ENCODE measurements around the gene DDIT3.

DDIT3 gene

DNA sequence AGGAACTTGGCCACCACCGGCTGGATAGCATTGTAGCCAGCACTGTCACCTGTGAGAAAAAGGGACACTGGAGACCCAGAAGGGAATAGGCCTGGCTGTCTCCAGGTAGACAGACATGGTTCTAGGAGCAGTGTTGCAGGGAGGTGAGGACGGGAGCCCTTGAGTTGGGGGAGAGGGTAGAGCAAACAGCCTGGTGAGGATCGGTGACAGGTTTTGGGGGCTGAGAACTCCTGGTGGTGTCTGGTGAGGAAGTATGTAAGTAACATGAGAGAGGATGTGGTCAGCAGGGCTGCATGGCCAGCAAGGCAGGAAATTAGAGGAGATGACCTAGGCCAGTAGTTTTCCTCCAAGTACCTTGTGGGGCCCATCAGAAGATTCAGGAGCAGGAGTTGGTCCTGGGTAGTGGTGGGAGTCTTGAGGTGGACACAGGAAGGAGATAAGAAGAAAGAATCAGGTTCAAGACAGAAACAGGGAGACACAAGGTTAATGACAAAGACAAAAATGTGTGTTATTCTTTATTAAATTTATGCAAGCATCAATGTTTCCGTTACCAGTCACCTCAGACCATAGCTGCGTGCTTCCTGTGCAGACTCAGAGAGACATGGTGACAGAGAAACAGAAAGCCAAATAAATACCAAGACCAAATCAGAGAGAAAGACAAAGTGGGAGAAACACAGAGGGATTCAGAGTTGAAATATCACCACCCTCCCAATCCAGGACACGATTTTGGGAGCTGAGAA lies 40.8 kb downstream of the DDIT3 start, which contains the start of gene ARHGAP9:
Gene ARHGAP9 (minus strand): TSS at position 491 of the 740 bp plus-strand sequence. CDS start 460 bp downstream, at position 31.
- DNase-seq, result no peak

DNA sequence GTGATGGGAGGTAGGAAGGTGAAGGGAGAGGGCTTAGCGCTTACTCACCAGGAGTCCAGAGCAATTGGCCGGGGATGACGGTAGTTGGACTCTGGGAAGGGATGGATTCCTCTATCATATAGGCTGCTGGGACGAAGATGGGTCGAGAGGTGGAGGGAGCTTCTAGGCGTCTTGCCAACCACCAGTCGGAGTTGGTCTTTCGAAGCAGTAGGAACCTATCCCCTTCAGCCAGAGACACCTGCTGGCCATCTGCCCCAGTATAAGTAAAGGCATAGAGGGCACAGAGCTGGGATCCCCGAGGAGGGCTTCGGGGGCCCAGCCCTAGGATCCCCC lies 41.3 kb downstream of the DDIT3 start:
- no peak for DNase-seq

DNA sequence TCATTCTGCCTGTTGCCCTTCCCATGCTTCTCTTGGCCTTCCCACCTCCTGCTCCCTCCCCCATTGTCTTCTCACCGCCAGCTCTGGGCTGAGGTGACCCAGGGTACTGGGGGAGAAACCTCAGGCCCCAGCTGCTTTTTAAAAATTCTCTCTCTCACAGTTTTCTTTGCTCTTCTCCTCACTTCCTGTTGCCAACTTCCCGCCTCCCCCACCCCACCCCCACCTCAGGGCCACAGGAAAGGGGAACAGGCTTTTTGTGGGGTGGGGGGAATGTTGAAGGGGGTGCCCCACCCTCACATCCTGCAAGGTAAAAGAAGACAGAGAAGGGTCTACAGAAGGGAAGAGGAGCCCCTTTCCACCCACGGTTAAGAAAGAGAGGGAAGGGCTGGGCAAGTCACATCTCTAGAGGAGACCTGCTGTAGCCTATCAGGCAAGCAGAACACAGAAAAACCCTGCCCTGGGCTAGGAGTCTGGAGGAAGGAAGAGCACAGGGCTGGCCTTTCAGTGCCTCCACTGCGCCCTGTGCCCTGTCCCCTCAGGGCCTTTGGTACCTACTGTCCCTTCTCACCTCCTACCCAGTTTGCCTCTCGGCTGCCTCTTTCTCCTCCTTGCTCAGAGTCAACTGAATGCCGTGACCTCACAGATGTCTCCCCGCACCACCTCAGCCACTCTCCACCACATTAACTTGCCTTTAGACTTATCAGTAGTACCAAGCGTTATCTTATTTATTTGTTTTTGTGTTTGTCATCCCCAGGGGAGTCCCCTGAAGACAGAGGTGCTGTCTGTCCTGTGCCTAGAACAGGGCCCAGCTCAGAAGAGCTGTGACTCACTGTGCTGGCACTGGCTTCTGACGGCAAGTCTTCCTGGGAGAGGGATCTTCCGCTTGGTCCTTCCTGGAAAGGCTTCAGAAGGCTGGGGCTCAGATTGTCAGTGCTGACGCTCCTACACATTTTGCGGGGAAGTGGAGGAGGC lies 42.3 kb downstream of the DDIT3 start:
- no peak for DNase-seq

DNA sequence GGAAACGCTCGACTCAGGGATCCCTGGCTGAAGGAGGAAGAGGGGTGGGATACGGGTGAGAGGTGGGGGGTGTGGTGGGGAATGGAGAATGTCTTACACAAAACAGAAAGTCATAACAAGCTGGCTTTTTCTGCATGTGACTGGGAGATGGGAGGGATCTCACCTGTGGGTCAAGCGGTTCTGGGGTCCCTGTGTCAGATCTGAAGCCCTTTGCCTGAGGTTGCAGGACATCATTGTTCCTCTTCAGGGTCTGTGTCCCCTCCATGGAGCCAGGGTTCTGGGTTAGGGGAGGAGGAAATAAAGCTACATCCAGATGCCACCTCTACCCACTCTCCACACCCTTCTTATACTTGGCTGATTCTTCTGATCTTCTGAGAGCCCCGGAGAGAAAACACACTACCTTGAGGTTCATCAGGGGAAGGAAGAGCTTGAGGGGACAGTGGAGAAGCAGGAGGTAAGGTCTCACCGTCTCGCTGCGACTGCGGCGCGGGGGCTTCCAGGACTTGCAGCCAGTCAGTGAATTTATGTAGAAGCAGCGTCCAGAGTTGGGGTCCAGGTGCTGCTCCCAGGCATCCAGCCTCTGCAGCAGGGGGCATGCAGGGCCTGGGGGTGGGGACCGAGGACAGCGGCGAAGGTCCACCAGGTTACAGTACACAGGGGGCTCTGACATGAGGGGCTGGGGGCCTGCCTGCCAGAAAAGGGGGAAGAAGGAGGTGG lies 43.2 kb downstream of the DDIT3 start:
- no peak for DNase-seq

DNA sequence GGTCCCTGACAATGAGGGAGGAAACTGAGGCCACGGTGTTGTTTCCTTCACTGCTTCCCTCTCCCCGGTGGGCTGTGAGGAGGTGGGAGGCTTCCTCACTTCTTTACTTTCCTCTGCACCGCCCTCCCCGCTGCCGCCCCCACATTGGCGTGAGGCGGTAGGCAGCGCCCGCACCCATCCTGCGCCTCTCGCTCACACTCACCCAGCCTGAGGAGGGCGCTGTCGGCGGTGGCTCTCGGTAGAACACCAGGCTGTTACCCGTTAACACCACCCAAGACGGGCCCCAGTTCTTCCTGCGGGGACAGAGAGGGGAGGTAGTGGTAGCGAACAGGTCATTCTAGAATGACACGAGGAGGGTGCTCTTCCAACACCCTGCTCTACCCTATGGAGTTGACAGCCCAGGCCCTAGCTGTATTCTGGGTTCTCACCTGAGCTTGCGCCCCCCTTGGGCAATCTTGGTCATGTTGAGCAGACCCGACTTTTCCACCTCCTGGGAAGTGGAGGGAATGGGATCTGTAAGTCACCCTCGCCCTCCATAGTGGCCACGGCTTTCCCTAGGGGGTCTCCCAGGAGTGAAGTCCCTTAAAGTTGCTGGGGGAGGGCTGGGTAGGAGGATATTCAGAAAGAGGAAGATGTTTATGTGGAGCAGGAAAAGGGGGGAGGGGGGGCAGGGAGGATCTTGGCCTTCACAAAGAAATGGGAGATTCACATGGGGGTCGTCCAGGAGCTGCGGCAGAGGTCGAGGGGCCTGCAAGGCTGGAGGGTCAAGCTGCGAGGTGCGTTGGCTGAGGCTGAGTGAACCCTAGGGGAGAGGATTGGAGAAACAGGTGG lies 43.9 kb downstream of the DDIT3 start:
- no peak for DNase-seq

DNA sequence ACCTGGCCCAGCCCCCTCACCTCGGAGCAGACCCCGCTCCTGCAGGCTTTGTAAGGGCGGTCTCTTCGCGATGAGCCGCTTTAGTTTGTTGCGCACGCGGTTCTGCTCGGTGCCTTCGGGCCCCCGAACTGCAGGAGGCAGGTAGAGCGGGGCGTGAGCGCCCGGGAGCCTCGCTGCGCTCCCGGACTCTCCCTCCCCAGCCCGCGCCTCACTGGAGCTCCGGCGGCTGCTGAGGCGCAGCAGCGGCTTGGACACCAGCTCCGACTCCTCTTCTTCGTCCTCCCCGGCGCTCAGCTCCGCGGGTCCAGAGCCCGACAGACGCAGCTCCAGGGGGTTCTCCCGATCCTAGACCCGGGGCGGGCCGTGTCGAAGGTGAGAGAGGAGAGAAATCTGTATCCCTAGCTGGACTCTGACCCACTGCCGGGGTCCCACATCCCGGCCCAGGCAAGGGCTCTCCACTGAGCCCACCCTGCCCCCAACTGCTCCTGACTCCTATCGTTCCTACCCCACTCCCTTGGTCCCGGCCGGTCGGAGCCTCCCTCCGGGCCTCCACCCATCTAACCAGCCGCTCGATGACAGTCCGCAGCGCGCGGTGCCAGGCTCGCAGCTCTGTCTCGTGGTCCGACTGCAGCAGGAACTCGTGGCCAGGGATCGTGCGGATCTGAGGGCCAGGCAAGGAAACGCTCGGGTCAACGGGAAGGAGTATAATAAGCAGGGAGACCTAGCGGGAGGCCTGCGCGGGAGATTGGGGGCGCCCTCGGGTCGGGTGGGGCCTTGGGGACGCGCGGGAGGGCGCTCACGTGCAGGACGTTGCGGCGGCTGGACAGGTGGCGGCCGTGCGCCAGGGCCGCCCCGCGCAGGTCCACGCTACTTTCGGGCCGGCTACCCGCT lies 44.8 kb downstream of the DDIT3 start:
- DNase-seq, result no peak

DNA sequence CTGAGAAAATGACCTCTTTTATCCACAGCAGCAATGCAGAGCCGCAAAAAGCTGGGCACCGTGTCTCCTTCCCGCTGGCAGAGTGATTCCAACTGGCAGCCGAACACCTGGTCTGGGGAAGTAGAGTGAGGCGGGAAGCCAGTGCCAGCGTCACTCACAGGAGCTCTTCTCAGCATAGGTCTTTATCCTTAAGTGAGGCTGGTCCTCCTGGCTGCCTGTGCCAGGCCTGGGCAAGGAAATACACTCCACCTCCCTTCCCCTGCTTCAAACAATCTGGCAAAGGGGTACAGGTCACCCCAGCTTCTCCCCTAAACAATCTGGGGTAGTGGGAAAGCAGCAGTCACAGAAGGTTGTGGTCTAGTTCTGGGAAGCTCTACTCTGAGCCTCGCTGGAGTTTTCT lies 45.5 kb downstream of the DDIT3 start:
- DNase-seq, result no peak

DNA sequence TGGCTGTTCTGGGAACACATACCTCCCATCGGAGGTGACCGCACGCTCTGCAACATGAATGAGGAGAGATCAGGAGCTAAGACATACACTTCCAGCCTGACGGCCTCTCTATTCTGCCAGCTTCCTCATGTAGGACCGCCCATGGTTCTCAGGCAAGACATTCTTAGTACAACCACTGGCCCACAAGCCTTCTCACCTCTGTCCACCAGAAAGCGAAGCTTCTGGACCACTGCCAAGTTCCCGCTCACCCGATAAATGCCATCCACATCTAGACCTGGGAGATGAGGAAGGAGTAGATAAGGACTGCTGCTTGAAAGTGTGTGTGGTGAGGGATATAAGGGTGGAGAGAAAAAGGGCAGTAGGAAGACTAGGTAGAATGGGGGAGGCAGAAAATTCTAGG lies 45.9 kb downstream of the DDIT3 start:
- DNase-seq, result no peak

DNA sequence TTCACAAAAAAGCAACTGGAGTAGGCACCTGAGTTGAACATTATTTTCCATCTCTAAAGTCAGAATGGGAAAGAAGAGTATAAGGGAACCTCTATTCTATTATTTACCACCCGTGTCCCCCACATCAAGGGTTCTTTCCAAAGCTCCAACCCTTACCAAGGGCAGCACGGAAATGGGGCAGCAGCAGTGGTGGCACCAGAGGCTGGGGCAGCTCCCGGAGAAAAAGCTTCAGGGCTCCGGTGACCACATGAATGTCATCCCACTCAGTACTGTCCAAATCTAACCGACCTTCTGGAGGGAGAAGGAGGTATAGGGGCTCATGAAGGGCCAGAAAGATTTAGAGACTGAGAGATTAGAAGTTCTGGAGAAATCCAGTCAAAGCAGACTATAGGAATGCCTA lies 46.4 kb downstream of the DDIT3 start:
- DNase-seq, result no peak

DNA sequence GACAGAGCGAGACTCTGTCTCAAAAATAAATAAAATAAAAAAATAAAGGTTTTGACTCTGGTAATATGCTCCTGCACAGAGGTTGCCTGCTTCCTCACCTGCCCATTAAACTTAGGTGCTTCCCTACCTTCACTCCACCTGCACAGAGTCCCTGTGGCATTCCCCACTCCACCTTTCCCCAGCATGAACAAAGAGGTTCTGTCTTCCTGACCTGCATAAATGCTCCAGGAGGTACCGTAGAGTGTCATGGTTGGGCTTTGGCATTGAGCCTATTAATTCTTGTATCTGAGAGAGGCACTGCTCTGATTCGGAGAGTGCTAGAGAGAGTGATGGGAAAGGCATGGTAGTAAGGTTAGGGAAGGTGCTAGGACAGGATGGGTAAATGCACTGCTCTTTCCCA lies 46.9 kb downstream of the DDIT3 start:
- DNase-seq, result no peak

DNA sequence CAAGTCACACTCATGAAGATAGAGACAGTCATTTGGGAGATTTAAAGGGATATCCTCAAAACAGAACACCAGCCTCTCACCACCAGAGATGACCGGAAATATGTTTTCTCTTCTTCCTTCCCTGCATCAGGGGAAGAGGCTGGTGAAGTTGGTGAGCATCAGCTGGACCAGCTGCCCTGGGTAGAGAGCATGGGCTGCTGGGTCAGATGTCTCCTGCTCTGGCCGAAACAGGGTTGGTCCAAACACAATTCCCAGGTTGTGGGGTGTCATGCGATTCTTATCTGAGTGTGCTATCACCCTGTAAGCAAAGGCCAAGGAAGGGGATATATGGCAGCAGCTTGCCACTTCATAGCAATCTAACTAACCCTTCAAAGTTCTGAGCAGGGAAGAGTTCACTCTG lies 47.9 kb downstream of the DDIT3 start:
- DNase-seq, result no peak

DNA sequence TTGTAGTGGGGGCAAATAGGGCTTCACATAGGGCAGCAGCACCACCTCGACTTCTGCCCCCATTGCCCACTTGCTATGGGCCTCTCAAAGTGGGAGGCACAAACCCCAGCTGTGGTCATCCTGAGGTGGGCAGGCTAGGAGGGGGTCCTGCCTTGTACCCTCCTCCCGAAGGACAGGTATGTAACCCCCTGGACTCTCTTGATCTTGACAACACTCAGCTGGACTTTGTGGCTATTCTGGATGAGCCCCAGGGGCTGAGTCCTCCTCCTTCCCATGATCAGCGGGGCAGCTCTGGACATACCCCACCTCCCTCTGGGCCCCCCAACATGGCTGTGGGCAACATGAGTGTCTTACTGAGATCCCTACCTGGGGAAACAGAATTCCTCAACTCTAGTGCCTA lies 48.7 kb downstream of the DDIT3 start:
- DNase-seq, result no peak

DNA sequence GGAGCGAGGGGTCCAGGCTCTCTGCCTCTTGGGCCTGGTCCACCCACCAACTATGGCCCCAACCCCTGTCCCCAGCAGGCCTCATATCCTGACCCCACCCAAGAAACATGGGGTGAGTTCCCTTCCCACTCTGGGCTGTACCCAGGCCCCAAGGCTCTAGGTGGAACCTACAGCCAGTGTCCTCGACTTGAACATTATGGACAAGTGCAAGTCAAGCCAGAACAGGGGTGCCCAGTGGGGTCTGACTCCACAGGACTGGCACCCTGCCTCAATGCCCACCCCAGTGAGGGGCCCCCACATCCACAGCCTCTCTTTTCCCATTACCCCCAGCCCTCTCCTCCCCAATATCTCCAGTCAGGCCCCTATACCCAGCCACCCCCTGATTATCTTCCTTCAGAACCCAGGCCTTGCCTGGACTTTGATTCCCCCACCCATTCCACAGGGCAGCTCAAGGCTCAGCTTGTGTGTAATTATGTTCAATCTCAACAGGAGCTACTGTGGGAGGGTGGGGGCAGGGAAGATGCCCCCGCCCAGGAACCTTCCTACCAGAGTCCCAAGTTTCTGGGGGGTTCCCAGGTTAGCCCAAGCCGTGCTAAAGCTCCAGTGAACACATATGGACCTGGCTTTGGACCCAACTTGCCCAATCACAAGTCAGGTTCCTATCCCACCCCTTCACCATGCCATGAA lies 49.2 kb downstream of the DDIT3 start:
- DNase-seq, result no peak

DNA sequence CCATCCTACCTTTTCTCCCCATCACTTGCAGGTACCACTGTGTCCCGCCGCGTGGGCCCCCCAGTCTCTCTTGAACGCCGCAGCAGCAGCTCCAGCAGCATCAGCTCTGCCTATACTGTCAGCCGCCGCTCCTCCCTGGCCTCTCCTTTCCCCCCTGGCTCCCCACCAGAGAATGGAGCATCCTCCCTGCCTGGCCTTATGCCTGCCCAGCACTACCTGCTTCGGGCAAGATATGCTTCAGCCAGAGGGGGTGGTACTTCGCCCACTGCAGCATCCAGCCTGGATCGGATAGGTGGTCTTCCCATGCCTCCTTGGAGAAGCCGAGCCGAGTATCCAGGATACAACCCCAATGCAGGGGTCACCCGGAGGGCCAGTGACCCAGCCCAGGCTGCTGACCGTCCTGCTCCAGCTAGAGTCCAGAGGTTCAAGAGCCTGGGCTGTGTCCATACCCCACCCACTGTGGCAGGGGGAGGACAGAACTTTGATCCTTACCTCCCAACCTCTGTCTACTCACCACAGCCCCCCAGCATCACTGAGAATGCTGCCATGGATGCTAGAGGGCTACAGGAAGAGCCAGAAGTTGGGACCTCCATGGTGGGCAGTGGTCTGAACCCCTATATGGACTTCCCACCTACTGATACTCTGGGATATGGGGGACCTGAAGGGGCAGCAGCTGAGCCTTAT lies 49.9 kb downstream of the DDIT3 start:
- DNase-seq, result no peak

DNA sequence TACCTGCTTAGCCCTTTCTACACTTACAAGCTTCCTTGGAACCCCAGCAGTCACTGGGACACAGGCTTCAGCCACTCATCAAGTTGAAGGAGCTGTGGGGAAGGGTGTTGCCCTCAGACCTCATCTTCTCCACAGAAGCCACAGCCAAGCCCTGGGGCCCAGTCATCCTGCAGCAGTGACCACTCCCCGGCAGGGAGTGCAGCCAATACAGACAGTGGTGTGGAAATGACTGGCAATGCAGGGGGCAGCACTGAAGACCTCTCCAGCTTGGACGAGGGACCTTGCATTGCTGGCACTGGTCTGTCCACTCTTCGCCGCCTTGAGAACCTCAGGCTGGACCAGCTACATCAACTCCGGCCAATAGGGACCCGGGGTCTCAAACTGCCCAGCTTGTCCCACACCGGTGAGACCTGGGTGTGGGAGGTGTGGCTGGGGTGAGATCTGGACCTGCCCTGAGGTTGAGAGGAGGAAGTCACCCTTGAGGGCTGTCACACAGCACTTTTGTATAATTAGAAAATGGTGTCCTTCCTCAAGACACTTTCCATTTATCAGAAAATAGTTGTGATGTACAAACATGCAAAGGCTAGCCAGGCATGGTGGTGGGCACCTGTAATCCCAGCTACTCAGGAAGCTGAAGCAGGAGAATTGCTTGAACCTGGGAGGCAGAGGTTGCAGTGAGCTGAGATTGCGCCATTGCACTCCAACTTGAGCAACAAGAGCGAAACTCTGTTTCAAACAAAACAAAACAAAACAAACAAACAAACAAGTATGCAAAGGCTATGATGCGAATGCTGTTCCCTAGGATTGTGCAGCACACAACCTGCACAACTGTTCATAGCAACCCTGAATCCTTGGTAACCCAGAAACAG lies 50.8 kb downstream of the DDIT3 start:
- no peak for DNase-seq

DNA sequence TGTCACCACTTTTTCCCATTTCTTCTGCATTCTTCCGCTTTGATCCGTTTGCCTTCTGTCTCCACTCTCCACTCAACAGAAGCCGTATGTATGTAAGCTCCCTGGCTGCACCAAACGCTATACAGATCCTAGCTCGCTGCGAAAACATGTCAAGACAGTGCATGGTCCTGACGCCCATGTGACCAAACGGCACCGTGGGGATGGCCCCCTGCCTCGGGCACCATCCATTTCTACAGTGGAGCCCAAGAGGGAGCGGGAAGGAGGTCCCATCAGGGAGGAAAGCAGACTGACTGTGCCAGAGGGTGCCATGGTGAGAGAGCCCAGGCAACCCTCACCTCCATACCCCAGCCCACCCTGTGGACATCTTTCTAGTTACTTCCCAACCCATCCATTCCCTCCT lies 52.4 kb downstream of the DDIT3 start:
- DNase-seq, result no peak

DNA sequence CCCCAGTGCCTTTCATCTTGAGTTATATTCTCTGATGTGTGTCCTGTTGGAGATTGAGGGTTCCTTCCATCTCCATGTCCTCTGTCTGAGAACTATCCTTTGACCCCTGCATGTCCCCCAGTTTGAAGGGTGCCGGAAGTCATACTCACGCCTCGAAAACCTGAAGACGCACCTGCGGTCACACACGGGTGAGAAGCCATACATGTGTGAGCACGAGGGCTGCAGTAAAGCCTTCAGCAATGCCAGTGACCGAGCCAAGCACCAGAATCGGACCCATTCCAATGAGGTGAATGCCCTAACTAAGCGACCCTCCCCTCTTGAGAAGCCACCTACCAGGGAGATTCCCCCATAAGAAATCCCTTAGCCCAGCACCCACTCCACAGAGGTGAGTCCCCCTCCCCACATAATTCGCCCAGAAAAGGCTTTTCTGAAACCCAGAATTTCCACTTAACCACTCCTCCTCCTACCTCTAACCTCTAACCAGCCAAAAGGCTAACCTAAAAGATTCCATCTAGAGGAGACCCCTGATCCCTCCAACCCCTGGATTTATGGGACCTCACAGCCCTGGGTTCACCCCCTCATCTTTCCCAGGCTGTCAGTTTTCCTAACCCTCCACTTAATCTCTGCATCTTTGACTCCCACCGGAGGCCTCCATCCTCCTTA lies 53.0 kb downstream of the DDIT3 start:
- no peak for DNase-seq
